Measurements from ENCODE around the gene HOMER1.

HOMER1 gene

DNA sequence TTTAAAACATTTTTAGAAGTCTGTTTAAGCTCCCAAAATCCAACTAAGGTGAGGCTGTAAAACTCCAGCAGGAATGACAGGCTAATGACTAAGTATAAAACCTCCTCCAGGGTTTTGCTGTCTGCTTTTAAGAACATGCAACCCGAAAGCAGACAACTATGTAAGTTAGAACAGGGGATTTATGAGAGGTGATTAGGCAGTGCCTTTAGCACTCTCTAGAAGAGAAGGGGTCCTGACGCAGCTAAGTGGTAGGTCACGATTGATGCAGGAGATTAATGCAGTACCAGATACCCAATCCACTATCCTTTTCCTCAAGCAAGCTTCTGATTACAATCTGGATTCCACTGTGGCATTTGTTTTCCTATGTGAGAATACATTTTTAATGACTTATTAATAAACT lies 25.9 kb downstream of the HOMER1 start:
- H3K9me3 Mint-ChIP-seq, result no peaks in the 10 kb centered on the region
- peaks cover 4% of the 10 kb centered on the region for H3K36me3 Mint-ChIP-seq (ENCODE audit: low read depth)
- H3K27me3 Mint-ChIP-seq, result no peaks in the 10 kb centered on the region
- no peak overlapping the region for H3K27ac Mint-ChIP-seq
- H3K4me3 Mint-ChIP-seq, result no peak overlapping the region
- H3K4me1 Mint-ChIP-seq (ENCODE audit: low read depth), result no peaks in the 10 kb centered on the region

DNA sequence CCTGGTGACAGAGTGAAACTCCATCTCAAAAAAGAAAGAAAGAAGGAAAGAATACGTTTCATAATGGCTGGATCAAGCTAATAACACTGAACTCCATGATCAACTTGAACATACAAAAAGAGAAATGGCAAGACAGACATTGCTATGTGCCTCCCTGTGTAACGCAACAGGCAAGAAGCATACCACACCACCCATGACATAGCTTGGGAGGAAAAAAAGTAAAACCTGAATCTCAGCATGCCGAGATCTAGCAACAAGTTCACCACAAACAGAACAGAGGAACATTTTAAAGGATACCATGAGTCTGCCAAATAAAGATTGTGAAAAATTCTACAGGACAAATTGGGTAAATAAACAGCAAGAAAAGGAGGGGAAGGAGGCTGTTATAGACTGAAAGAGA lies 26.7 kb downstream of the HOMER1 start:
- Mint-ChIP-seq H3K4me1 (ENCODE audit: low read depth) (no peaks in the 10 kb centered on the region), H3K9me3 (no peaks in the 10 kb centered on the region), H3K36me3 (ENCODE audit: low read depth) (peaks cover 8% of the 10 kb centered on the region), H3K4me3 (no peak overlapping the region), H3K27me3 (no peaks in the 10 kb centered on the region), H3K27ac (no peak overlapping the region)

DNA sequence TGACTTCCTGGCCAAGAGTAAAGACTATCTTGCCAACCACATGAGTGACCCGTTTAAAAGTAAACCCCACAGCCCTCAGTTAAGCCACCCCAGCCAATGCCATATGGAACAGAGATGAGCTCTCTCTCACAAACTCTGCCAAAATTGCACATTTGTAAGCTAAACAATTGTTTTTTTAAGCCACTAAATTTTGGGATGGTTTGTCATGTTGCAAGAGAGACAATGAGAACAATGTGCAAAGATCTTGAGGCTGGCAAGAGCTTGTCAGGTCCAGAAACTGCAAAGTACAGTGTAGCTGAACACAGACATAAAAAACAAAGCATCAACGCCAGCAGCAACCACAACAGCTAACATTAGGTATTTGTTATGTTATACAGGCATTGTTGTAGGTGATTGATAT lies 27.8 kb downstream of the HOMER1 start:
- H3K27ac Mint-ChIP-seq, result no peak overlapping the region
- H3K4me1 Mint-ChIP-seq (ENCODE audit: low read depth), result no peaks in the 10 kb centered on the region
- no peak overlapping the region for H3K4me3 Mint-ChIP-seq
- no peaks in the 10 kb centered on the region for H3K27me3 Mint-ChIP-seq
- H3K36me3 Mint-ChIP-seq (ENCODE audit: low read depth), result peaks cover 10% of the 10 kb centered on the region
- no peaks in the 10 kb centered on the region for H3K9me3 Mint-ChIP-seq

DNA sequence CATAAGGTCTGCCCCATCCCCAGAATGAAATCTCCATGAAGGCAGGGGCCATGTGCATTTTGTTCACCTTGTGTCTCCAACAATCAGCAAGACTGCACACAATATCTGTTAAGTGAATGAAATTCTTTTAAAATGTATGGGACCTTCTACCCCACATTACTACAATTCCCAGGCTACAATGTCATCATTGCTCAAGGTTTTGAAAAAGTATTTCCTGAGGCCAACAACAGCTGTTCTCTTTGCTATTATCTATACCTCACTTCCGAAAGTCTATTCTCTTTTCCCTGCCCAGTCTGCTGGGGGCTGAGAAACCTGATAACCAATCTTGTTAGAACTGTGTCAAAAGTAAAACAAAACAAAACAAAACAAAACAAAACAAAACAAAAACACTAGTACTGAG lies 29.2 kb downstream of the HOMER1 start:
- Mint-ChIP-seq H3K9me3 (no peaks in the 10 kb centered on the region), H3K27me3 (no peaks in the 10 kb centered on the region), H3K4me1 (ENCODE audit: low read depth) (no peaks in the 10 kb centered on the region), H3K36me3 (ENCODE audit: low read depth) (peaks cover 10% of the 10 kb centered on the region), H3K27ac (no peak overlapping the region), H3K4me3 (no peak overlapping the region)

DNA sequence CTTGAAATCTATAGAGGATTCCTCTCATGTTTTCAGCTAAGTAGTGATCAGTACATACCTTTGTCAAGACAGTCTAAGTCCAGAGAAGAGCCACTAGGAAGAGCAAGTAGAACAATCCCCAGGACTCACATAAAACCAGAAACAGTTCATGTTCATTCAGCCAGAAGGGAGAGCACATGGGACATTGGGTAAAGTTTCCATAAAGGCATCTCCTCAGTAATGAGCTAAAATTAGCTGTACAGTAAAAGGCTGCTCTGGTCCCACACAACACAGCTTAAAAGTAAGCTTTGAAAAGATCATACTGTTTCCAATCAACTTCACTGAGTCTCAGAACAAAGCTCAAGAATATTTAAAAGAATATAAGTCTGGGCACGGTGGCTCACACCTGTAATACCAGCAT lies 32.4 kb downstream of the HOMER1 start:
- Mint-ChIP-seq H3K9me3 (no peaks in the 10 kb centered on the region), H3K4me1 (ENCODE audit: low read depth) (no peaks in the 10 kb centered on the region), H3K27ac (no peak overlapping the region), H3K4me3 (no peak overlapping the region), H3K36me3 (ENCODE audit: low read depth) (peaks cover 10% of the 10 kb centered on the region), H3K27me3 (no peaks in the 10 kb centered on the region)

DNA sequence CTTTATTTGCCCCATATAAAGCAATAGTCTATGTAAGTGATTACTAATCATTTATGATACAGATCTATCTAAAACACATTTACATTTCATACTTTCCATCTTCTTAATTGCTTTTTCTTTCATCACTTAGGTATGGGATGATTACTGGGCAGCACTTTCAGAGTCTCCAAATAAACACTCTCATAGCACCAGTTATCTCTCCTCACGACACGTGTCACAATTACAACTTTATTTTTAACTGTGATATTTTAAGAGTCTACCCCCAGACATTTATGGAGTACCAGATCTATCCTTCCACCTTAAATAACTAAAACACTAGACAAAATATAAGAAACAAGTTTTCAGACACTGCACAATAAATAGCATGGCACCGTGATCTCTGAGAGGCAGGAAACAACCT lies 32.9 kb downstream of the HOMER1 start:
- Mint-ChIP-seq H3K9me3 (no peaks in the 10 kb centered on the region), H3K27ac (no peak overlapping the region), H3K27me3 (no peaks in the 10 kb centered on the region), H3K4me1 (ENCODE audit: low read depth) (no peaks in the 10 kb centered on the region), H3K4me3 (no peak overlapping the region), H3K36me3 (ENCODE audit: low read depth) (peaks cover 10% of the 10 kb centered on the region)

DNA sequence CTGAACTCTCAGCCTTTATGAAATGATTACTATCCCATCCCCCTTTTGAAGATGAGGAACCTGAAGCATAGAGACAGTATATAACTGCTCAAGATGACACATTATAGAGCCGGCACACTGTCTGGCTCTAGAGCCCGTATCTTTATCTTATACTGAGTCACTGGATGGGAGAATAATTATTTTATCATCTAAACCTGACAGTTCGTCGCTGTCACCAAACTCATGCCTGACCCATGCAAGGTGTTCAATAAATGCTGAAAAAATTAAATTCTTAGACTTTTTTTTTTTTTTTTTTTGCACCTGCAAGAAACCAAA lies 38.8 kb downstream of the HOMER1 start:
- Mint-ChIP-seq H3K27ac (no peak overlapping the region), H3K9me3 (no peaks in the 10 kb centered on the region), H3K36me3 (ENCODE audit: low read depth) (no peaks in the 10 kb centered on the region), H3K4me1 (ENCODE audit: low read depth) (no peaks in the 10 kb centered on the region), H3K27me3 (no peaks in the 10 kb centered on the region), H3K4me3 (no peak overlapping the region)

- H3K4me1 Mint-ChIP-seq (ENCODE audit: low read depth), result no peaks in the 10 kb centered on the region
- no peaks in the 10 kb centered on the region for H3K27me3 Mint-ChIP-seq
- no peaks in the 10 kb centered on the region for H3K9me3 Mint-ChIP-seq
- no peak overlapping the region for H3K4me3 Mint-ChIP-seq
- no peak overlapping the region for H3K27ac Mint-ChIP-seq
- H3K36me3 Mint-ChIP-seq (ENCODE audit: low read depth), result no peaks in the 10 kb centered on the region
Observed at GRCh38 chr5:79474367-79475151, 39.4 kb downstream of the HOMER1 start.

DNA sequence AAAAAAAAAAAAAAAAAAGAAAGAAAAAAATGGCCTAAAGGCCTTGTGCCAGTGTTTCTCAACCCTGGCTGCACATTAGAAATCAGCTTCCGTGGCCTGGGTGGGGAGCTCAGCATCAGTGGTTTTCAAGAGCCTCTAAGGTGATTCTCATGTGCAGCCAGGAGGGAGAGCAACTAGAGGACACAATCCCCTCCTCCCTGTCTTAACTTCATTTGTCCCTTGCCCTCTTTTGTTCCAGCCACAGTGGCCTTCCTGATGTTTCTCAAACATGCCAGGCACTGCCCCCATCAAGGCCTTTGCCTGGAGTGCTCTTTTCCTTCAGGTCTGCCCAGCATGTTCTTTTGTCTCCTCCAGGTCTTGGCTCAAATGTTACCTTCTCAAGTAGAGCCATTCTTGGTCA lies 42.4 kb downstream of the HOMER1 start:
- no peak overlapping the region for H3K4me3 Mint-ChIP-seq
- H3K36me3 Mint-ChIP-seq (ENCODE audit: low read depth), result no peaks in the 10 kb centered on the region
- no peaks in the 10 kb centered on the region for H3K27me3 Mint-ChIP-seq
- H3K4me1 Mint-ChIP-seq (ENCODE audit: low read depth), result no peaks in the 10 kb centered on the region
- H3K9me3 Mint-ChIP-seq, result no peaks in the 10 kb centered on the region
- no peak overlapping the region for H3K27ac Mint-ChIP-seq

- H3K4me1 Mint-ChIP-seq (ENCODE audit: low read depth), result no peaks in the 10 kb centered on the region
- H3K27ac Mint-ChIP-seq, result no peak overlapping the region
- H3K4me3 Mint-ChIP-seq, result no peak overlapping the region
- peaks cover 3% of the 10 kb centered on the region for H3K27me3 Mint-ChIP-seq
- no peaks in the 10 kb centered on the region for H3K36me3 Mint-ChIP-seq (ENCODE audit: low read depth)
- H3K9me3 Mint-ChIP-seq, result no peaks in the 10 kb centered on the region
Observed at GRCh38 chr5:79464695-79465332, 49.1 kb downstream of the HOMER1 start.

- Mint-ChIP-seq H3K27ac (no peak overlapping the region), H3K27me3 (peaks cover 6% of the 10 kb centered on the region), H3K4me1 (ENCODE audit: low read depth) (no peaks in the 10 kb centered on the region), H3K36me3 (ENCODE audit: low read depth) (no peaks in the 10 kb centered on the region), H3K4me3 (no peak overlapping the region), H3K9me3 (no peaks in the 10 kb centered on the region)
Observed at GRCh38 chr5:79464278-79464677, 49.7 kb downstream of the HOMER1 start.

- Mint-ChIP-seq H3K27ac (no peak overlapping the region), H3K4me1 (ENCODE audit: low read depth) (peaks cover 9% of the 10 kb centered on the region), H3K4me3 (no peak overlapping the region), H3K27me3 (peaks cover 6% of the 10 kb centered on the region), H3K9me3 (no peaks in the 10 kb centered on the region), H3K36me3 (ENCODE audit: low read depth) (peaks cover 7% of the 10 kb centered on the region)
Observed at GRCh38 chr5:79459626-79460025, 54.3 kb downstream of the HOMER1 start.

GRCh38 chr5:79456890-79457583 lies 56.9 kb downstream of the HOMER1 start:
- H3K4me3 Mint-ChIP-seq, result no peak overlapping the region
- peaks cover 3% of the 10 kb centered on the region for H3K27me3 Mint-ChIP-seq
- no peak overlapping the region for H3K27ac Mint-ChIP-seq
- peaks cover 11% of the 10 kb centered on the region for H3K36me3 Mint-ChIP-seq (ENCODE audit: low read depth)
- no peaks in the 10 kb centered on the region for H3K9me3 Mint-ChIP-seq
- H3K4me1 Mint-ChIP-seq (ENCODE audit: low read depth), result peaks cover 9% of the 10 kb centered on the region

DNA sequence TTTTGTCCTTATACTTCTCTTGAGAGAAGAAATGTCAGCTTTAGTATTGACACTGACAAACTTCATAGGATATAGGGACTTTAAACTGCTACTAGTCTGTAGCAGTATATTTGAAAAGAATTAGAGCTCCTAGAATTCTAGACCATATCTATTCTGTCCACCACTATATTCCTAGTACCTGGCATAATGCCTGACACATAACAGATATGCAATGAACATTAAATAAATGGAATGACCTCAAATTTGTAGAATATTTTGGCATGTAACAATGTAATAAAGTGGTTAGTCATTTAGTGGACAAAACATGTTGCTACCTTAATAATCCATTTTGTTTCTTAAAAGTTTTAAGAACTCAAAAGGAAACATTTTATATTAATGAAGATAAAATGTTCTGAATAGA lies 57.5 kb downstream of the HOMER1 start:
- Mint-ChIP-seq H3K9me3 (no peaks in the 10 kb centered on the region), H3K27me3 (peaks cover 3% of the 10 kb centered on the region), H3K36me3 (ENCODE audit: low read depth) (peaks cover 11% of the 10 kb centered on the region), H3K4me3 (no peak overlapping the region), H3K4me1 (ENCODE audit: low read depth) (peaks cover 9% of the 10 kb centered on the region), H3K27ac (no peak overlapping the region)

DNA sequence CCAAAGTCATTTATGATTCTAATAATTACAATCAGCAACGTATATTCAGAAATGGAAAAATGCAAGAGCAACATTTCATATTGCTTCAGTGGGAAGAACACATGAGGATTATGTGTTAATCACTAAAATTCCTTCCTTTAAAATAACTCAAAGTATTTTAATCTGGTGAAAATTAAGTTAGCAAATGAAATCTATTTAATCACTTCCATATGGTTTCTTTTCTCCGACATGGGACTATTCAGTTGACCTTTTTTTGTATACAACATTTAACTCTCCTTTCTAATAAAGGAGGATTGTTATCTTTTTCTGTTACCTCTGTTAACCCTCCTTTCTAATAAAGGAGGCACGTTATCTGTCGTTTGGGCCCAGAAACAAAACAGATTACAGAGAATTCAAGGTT lies 59.9 kb downstream of the HOMER1 start:
- Mint-ChIP-seq H3K27me3 (no peaks in the 10 kb centered on the region), H3K4me3 (no peak overlapping the region), H3K36me3 (ENCODE audit: low read depth) (peaks cover 15% of the 10 kb centered on the region), H3K27ac (no peak overlapping the region), H3K4me1 (ENCODE audit: low read depth) (peaks cover 9% of the 10 kb centered on the region), H3K9me3 (no peaks in the 10 kb centered on the region)

All from stimulated activated naive CD8-positive, alpha-beta T cell treated with anti-CD3 and anti-CD28 coated beads, Interleukin-15, Interleukin-2, amounts not matched to agents 100 ng/mL and 50 ng/mL, for 24 hours (primary cell).